Stimulated activated CD4-positive, alpha-beta T cell treated with anti-CD3 and anti-CD28 coated beads, Interleukin-1b, Interleukin-23, amount 100 ng/mL, for 1 hour (primary cell): ENCODE measurements around the gene NPEPL1.
"Not testable (repeated sequence)": the region's sequence is repeated elsewhere in the genome, so short reads cannot be mapped to it uniquely, and the experiment has no call there.

Source experiments
- DNase-seq, 2 donors: peaks; one replicate each; pipeline ENCODE4 v3.0.0-alpha.2; 2020; ENCODE audit warnings: low read depth in 2 of 2

Gene NPEPL1

GRCh38 chr20:58712806-58713731, 20.5 kb downstream of the NPEPL1 start:
- DNase-seq = no peak

GRCh38 chr20:58713801-58714339, 21.3 kb downstream of the NPEPL1 start:
- no peak for DNase-seq

- DNase-seq = no peak
Measured at GRCh38 chr20:58714340-58714922, 21.8 kb downstream of the NPEPL1 start.

GRCh38 chr20:58714923-58715351, 22.3 kb downstream of the NPEPL1 start:
- DNase-seq = no peak

GRCh38 chr20:58715391-58715800, 22.8 kb downstream of the NPEPL1 start:
- no peak for DNase-seq

DNA sequence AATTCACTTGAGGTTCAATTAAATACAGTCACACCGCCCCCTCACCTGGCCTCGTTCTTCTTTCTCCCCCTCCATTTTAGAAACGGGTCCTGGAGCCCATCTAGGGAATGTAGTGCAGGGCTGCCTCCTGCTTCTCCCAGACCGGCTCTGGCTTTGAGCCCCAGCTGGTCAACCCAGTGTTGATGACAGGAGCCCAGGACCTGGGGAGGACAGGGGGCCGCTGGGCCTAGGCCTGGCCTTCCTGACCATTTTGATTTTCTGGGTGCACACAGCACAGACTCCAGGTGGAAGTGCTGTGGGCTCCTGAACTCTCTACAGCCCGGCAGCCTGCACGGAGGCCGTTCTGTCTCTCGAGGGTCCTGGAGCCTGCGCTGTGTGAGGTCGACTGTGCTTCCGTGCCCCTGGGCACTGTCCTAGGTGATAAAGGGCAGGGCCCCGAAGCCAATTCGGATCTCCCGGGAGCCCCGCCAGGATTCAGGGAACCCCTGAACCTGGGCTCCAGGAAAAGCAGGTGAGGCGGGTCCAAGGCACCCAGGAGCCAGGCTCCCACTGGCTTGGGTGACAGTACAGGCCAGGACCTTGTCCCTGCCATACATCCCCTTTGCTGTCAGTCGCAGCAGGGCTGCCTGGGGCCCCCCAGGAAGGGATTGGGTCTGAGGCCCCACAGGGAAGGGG, 23.3 kb downstream of the NPEPL1 start:
- no peak for DNase-seq

DNA sequence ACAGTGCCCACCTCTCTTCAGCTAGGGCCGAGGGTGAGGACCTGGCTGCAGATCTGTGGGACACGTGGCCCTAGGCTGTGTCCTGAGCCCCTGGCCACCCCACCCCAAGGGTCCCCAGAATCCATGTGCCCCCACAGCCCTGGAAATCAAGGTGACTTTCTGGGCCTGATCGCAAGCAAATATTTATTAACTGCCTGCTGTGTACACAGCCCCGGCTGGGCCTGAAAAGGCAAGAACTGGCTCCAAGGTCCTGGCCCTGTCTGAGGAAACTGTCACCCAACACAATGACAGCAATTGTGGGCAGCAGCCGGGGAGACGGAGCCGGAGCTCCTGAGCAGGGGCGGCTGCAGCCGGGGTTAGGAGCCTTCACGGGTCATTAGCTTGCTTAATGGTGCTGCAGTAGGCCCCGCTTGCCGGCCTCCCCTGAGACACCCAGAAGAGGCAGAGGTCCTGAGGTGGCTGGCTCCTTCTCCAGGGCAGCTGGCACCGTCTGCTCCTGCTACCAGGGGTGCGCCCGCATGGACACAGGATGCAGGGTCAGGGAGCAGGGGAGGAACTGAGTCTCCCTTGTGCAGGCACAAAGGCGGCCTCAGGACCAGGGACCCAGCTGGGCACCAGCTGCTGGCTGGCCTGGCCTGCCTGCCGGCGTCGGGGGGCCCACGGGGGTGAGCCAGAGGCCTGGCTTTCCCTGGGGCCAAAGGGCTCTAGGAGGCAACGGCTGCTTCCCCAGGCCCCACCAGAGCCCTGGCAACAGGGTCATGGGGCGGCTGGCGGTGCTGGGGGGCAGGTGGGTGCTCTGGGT, 24.1 kb downstream of the NPEPL1 start:
- DNase-seq = no peak

DNA sequence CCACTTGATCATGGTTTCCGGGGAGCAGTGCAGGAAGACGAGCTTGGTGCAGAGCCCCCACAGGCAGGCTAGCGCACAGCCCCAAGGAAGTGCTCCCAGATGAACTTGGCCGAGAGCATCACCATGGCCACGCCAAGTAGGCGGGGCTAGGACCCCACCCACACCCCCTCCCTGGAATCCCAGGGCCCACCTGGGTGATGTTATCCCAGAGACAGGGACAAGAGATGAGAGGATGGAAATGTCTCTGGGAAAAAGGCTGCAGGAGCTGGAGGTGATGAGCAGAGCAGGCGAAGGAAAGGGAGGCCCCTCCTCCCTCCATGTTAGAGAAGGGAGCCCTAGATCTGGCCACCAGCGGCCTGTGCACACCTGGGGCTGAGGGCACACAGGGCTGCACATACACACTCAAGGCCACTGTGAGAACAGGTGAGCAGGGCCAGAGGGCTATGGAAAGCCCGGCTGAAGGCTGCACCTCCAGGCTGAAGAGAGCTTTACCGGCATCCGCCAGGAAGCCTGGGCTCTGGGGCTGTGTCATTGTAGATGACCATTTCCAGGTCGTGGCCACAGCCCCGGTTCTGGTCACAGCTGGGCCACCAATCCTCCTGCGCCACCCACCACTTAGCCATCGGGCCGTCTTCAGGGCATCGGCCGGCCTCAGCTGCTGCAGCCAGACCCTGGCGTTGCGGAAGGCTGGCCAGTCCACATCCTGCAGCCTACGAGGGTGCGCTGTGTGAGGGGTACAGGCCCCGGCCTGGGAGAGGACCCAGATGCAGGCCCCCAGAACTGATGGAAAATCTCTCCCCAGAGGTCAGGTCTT, 24.9 kb downstream of the NPEPL1 start:
- no peak for DNase-seq

DNA sequence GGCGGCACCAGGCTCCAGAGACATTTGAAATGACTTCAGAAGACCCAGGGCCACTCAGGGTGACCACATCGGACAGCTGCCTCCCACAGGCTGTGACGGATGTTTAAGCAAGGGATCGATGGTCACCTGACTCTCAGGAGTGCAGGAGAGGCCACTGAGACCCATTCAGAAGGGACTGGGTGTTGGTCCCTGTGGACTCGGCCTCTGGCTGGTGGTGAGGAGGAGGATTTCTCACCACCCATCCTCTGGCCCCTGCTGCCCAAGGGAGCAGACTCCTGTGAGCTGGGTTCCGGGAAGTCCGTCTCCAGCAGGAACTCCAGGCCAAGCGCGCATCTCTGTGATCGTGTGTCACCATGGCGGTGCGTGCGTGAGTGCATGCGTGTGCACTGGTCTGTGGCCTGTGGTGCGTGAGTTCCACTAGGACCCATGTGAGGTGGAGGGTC, 25.5 kb downstream of the NPEPL1 start:
- DNase-seq = no peak

DNA sequence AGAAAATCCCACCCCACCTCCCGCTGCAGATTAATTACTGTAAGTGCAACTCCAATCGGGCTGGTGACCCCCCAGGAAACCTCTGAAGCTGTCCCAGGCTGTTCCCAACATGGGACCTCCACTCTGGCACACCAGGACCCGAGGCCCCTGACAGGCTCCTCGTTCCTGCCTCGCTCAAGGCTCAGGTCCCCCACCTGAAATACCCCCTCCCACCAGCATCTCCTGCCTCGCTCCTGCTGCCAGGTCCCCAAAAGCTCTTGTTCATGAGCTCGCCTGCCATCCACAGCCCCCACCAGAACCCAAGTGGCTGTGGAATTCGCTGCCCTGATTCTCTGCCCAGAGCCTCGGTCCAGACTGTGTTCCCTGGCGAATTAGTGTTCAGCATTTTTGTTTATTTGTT, 26.1 kb downstream of the NPEPL1 start:
- DNase-seq = no peak

DNA sequence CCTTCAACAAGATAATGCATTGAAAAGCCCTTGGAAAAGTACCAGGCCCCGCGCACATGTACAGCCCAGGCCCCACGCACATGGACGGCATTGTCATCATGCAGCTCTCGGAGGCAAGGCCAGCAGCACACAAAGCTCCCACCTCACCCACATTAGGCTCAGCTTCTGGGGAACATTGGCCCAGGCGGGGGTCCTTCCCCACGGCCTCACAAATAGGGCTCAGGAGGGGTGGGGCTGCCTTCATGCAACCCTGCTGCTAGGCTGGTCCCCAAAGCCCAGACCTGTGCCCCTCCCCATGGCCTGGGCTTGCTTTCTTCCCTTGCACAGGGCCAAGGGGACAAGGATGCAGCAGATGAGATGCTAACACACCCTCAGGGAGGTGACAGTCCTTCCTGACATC, 26.7 kb downstream of the NPEPL1 start:
- DNase-seq = no peak

DNA sequence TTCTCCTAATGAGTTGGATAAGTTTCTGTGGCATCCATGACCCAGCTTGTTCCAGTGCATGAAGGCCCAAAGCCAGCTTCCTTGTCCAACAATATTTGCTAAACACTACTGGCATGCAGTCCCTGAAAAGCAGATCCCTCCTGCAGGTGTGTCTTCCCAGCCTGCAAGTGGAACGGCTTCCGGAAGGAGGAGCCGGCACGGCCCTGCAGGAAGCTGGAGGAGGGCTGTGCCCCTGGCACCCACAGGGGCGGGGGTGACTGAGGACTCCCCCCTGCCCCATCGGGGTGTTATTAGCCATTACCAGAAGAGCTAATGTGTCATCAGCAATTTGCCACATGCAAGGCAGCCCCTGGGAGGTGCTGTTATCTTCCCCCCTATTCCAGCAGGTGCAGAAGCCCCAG, 27.4 kb downstream of the NPEPL1 start:
- DNase-seq = no peak

DNA sequence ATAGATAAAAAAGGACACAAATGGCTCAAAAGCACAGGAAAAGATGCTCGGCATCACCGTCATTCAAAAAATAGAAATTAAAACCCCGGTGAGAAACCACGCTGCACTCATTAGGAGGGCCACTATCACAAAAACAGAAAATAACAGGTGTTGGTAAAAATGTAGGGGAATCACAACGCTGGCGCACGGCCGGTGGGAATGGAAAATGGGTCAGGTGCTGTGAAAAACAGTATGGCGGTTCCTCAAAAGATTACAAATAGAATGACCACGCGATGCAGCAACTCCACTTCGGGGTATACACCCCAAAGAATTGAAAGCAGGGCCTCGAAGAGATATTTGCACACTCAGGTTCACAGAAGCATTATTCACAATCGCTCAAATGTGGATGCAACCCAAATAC, 28.3 kb downstream of the NPEPL1 start:
- no peak for DNase-seq

- DNase-seq = no peak
Measured at GRCh38 chr20:58721951-58722778, 29.6 kb downstream of the NPEPL1 start.

- no peak for DNase-seq
Measured at GRCh38 chr20:58722877-58723627, 30.5 kb downstream of the NPEPL1 start.

DNA sequence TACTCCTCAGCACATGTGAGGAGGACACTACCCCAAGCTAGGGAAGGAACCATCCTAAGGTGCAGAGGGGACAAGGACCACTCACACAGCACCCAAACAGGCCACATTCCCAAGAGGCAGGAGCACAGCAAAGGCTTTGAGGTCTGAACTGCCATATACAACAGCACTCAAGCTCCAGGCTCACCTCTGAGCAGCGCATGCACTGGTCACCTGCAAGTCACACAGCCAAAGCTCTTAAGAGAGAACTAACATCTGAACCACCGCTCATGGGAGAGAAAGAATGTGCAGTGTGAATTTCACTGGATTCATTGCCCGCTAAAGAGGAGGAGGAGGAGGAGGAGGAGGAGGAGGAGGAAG, 31.0 kb downstream of the NPEPL1 start:
- no peak for DNase-seq

DNA sequence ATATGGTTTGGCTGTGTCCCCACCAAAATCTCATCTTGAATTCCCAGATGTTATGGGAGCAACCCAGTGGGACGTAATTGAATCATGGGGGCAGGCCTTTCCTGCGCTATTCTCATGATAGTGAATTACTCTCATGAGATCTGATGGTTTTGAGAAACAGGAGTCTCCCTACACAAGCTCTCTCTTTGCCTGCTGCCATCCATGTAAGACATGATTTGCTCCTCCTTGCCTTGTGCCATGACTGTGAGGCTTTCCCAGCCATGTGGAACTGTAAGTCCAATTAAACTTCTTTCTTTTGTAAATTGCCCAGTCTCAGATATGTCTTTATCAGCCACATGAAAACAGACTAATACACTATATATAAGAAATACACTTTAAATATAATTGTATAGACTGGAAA, 33.6 kb downstream of the NPEPL1 start:
- not testable (repeated sequence) for DNase-seq

DNA sequence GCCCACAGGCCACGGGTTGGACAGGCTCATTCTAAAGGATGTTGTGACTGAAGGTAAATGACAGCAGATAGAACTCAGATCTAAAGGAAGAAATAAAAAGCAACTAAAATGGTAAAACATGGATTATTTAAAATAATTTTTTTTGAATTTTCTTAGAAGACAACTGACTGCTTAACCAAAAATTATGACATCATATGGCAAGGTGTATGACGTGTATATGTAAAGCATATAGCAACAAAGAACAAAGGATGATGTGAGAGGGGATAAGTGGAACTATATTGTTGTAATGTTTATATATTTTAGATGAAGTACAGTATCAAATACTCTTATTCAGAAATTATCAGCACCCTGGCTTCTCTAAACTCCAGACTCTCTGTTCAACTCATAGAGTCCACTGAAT, 38.6 kb downstream of the NPEPL1 start:
- DNase-seq = no peak

DNA sequence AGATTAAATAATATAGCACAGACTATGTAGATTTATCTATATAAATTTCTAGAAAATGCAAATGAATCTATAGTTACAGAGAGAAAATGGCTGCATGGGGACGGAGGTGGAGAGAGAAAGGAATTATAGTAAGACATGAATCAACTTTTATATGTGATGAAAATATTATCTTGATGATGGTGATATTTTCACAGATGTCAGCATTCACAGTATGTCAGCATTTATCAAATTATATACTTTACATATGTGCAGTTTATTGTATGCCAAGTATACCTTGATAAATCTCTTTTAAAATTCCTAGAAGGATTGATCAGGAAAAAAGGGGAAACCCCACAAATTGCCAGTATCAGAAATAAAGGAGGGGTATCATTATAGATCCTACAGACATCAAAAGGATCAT, 44.6 kb downstream of the NPEPL1 start:
- no peak for DNase-seq
